Left renal cortex interstitium (tissue), 4 donors: Measurements from ENCODE around the gene CIPC. TPM values are rescaled to one million over a fixed set of nuclear protein-coding genes. Genes with fewer than 3 reads are reported as not detected.

Source experiments
- DNase-seq, 4 donors: peaks; one replicate each; pipeline ENCODE4 v3.0.0-alpha.2; 2013; ENCODE audit warnings: low read depth in 4 of 4, low spot score in 2 of 4, missing footprints in 1 of 4
- polyA plus RNA-seq, 4 donors: library from polyadenylated mRNA; unstranded; fragments of 120-200 nt; gene quantifications; one replicate each; pipeline ENCODE4 v1.2.1, GENCODE V29; 2013; ENCODE audit not compliant: insufficient read length in 4 of 4

Gene CIPC
- polyA plus RNA-seq, 4 donors: 21.2 to 27.7 (median 24.1) TPM

- DNase-seq: no peak
Measured at GRCh38 chr14:77099425-77100167, 1.5 kb downstream of the CIPC start.

GRCh38 chr14:77100961-77101360, 2.9 kb downstream of the CIPC start:
- no peak for DNase-seq

GRCh38 chr14:77102154-77102553, 4.1 kb downstream of the CIPC start:
- DNase-seq: no peak

GRCh38 chr14:77103475-77103874, 5.4 kb downstream of the CIPC start:
- no peak for DNase-seq

- DNase-seq: no peak
Measured at GRCh38 chr14:77103951-77104350, 5.9 kb downstream of the CIPC start.

GRCh38 chr14:77104393-77104792, 6.3 kb downstream of the CIPC start:
- no peak for DNase-seq

- no peak for DNase-seq
Measured at GRCh38 chr14:77105145-77105939, 7.3 kb downstream of the CIPC start.

GRCh38 chr14:77106666-77107065, 8.6 kb downstream of the CIPC start:
- DNase-seq: no peak

GRCh38 chr14:77107228-77107627, 9.2 kb downstream of the CIPC start:
- DNase-seq: no peak

- no peak for DNase-seq
Measured at GRCh38 chr14:77108753-77109152, 10.7 kb downstream of the CIPC start.

- DNase-seq: no peak
Measured at GRCh38 chr14:77109656-77110055, 11.6 kb downstream of the CIPC start.

- no peak for DNase-seq
Measured at GRCh38 chr14:77110286-77110685, 12.2 kb downstream of the CIPC start.

- DNase-seq: no peak
Measured at GRCh38 chr14:77111021-77111420, 13.0 kb downstream of the CIPC start.

- no peak for DNase-seq
Measured at GRCh38 chr14:77113644-77114043, 15.6 kb downstream of the CIPC start.

GRCh38 chr14:77114609-77115008, 16.6 kb downstream of the CIPC start:
- DNase-seq: no peak

- DNase-seq: no peak
Measured at GRCh38 chr14:77116172-77116817, 18.2 kb downstream of the CIPC start.

- no peak for DNase-seq
Measured at GRCh38 chr14:77119851-77120250, 21.8 kb downstream of the CIPC start.

GRCh38 chr14:77120771-77121743, 23.0 kb downstream of the CIPC start:
- DNase-seq: no peak

GRCh38 chr14:77122526-77123125, 24.6 kb downstream of the CIPC start:
- no peak for DNase-seq
